GM19193 (cell line): ENCODE results near the gene REG4.

Experiments
- POLR2A ChIP-seq: IDR thresholded peaks from 4 replicates; pipeline ENCODE4 v1.6.1; 2011; ENCODE audit not compliant: insufficient read depth, insufficient read length; ENCODE audit errors: extremely low read depth

REG4 gene

DNA sequence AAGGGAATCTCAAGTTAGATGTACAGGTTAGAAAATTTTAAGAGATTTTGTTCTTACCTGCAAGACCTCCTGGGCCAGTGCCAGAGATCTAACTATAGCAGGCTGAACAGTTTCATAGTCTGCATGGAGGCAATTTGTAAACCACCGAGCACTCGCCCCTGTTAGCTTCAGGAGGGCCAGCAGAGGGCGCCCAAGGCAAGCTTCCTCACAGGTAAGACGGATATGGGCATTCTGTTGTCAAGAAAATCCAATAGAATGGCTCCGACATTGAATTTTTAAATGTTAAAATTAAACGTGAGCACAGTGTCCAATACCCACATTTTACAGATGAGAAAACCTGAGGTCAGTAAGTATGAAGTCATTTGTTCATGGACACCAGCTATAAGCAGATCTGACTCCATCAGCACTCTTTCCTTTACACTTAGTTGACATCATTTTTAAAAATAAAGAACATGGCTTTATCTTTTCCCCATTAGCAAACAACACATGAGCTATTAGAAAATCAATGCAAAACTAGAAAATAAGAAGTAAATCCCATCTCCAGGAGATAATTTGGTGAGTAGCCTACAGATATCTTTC is 2.2 kb downstream of the REG4 start:
- no peak for TF ChIP-seq POLR2A

DNA sequence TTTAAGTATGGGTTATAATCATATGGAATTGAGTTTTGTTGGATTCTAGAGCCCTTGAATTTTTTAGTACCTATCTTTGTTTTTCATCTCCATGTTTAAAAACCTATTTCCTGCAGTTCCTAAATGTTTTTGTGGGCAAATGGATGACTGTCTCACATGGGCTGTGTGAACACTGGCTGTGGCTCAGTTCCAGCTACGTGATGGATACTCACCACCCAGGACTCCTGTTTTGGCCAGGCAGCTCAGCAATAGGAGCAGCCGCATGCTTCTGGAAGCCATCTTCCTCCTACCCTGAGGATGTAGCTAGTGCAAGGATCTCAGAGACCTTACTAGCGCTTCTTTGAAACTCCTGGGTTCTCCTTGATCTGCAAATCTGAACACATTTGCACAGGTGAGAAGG is 2.8 kb downstream of the REG4 start:
- no peak for TF ChIP-seq POLR2A

DNA sequence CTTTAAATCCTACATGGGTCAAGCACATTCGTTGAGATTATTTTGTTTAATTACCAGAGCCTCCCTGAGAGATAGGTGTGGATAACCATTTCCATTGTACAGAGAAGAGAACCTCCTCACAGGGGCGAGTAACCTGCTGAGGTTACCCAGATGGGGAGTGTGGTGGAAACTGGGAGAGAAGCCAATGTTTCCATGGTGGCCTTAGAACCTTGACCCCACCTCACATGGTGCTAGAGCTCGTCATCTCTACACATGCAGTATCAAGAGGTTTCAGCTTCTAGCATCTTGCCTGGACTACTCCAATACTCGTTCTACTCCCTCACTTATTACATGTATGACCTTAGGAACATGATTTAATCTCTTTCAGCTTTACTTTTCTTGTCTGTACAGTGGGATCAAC is 4.8 kb downstream of the REG4 start:
- TF ChIP-seq POLR2A: no peak

DNA sequence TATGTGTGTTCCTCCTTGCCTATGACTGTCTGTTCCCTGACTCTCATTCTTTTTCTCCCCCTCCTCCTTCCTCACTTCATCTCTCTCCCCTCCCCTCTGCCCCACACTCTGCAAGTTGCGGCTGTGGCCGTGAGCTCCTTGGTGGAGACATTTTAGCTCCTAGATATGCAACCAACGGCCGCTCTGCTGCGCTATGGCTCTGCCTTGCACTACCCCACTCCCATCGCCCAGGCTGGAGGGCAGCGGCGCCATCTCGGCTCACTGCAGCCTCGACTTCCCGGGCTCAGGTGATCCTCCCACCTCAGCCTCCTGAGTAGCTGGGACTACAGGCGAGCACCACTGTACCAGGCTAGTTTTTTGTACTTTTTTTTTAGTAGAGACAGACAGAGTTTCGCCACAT is 5.5 kb downstream of the REG4 start:
- no peak for TF ChIP-seq POLR2A

DNA sequence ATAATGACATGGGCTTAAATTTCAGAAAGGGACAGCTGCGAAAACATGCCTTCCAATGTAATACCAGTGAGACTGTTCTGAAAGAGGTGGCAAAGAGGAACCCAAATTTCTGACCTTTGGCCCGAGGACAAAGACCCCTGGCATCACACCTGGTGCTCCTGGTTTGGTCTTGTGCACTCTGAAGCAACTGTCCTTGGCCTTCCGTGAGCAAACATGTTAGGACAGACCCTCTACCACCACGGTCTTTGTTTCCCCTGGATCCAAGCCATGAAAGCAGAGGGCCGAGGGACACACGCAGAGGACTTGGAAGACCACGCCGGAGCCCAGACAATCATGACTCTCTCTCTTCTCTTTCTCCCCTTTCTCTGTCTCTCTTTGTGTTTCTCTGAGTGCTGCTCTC is 6.0 kb downstream of the REG4 start:
- TF ChIP-seq POLR2A: no peak

DNA sequence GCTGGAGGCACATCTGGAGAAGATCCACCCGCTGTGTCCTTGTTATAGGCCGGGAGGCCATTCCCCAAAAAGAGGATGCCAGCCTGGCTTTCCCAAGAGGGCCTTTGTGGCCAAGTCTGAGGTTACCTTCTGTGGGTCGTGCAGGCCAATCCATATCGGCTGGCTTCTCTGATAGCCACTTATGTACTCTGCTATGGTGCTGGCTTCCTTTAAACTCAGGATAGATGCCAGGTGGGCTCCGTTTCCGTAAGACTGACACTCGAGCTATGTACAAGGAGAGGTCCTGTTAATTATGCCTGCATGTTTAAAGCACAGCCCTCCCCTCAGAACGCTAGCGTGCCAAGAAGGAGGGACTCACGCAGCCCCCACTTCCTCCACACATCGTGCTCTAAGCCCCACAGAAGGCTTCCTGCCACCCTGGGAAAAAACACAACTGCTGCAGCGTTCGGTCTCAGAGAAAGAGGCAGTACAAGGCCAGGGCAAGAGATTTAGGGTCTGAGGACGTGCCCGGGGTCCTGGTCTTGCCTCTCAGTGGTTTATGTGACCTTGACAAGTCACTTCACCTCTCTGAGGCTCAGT is 11.6 kb downstream of the REG4 start:
- no peak for TF ChIP-seq POLR2A

DNA sequence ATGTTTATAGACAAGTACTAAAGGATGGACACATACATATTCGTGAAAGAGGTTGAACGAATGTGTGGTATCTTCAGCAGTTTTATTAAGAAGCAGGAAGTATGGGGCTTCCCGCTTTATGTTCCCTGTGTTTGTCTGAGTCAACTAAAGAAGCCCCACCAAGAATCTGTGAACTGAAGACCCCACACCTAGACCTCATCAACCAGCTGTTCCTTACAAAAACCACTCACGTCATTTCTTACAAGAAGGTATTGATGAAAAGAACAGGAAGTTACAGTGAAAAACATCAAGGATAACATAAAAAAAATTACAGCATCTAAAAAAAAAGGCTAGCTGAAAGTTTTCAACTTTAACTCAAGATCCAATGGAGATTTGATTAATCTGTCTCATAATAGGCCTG is 12.3 kb downstream of the REG4 start:
- TF ChIP-seq POLR2A: no peak

DNA sequence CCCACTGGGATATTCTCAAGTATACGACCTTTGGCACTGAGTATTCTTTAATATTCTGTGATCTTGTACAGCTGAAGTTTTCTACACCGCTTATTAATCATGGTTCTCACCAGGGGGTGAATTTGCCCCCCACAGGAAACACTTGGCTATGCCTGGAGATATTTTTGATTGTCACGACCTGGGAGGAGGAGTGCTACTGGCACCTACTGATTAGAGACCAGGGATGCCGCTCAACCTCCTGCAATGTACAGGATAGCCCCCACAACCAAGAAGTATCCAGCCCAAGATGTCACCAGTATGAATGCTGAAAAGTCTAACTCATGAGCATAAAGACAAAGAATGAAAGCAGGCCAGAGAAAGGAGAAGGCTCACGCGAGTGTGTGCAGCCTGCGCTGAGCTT is 13.7 kb downstream of the REG4 start:
- TF ChIP-seq POLR2A: no peak

DNA sequence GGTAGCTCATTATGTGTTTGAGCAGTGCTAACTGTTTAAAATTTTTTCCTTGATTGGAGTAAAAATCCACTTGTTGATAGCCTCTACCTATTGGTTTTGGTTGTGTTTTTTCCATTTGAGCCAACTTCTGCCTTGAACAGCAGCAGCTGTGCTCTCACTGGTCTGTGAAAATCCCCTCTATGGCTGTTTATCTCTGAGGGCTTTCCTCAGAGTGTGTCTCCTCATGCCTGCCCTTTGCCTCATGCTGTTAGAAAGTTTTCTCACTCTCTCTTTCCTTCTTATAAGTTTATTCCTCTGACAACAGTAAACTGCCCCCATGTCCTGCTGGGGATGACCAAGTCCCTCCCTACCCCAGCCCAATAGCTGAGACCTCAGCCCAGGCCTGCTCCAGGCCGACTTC is 14.1 kb downstream of the REG4 start:
- no peak for TF ChIP-seq POLR2A

DNA sequence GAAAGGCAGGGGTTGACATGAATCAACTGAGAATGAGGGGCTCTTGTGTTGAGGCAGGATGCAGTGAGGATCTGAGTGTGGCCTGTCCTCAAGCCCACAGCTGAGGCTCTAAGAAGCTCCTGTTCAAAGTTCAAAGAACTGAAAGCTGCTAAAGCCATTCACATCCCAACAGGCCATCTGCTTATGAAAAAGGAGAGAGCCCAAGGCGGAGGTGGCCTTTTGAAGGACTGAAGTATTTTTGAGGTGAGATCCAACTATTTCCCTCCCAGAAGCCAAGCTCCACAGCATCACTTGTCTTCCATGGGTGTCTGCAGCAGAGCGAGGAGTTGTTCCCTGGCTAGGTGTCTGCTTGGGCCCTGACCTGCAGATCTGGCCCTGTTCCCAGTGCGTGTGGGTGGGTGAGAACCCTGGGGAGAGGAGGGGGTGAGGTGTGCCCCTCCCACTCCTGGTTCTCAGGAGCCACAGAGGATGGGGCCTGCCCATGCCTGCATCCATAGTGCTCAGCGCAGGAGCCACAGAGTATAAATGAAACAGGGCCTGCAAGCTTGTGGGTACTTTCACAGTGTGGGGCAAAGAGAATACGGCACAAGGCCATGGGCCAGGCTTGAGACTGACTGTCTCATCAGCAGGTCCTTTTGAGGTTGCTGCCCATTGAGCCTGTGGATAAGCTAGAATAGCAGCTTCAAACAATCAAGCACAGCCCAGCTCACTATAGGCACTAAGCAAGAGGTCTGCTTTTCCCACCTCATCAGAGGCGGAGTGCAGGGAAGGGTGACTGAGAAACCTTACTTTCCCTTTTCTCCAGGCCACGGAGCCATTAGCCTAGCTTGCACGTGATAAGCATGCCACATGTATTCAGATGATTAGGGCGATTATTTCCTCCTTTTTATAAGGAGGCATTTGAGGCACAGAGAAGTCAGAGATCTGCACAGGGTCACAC is 15.7 kb downstream of the REG4 start:
- no peak for TF ChIP-seq POLR2A

DNA sequence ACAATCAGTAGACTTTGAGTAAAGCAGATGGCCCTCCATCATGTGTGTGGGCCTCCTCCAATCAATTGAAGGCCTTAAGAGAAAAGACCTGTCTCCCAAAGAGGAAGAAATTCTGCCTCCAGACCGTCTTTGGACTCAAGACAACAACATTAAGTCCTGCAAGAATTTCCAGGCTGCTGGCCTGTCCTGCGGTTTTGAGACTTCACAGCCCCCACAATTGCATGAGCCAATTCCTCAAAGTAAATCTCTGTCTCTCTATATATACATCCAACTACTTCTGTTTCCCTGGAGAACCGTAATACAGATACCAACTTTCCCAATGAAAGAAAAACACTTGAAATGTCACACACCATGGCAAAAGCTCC is 16.4 kb downstream of the REG4 start:
- TF ChIP-seq POLR2A: no peak

DNA sequence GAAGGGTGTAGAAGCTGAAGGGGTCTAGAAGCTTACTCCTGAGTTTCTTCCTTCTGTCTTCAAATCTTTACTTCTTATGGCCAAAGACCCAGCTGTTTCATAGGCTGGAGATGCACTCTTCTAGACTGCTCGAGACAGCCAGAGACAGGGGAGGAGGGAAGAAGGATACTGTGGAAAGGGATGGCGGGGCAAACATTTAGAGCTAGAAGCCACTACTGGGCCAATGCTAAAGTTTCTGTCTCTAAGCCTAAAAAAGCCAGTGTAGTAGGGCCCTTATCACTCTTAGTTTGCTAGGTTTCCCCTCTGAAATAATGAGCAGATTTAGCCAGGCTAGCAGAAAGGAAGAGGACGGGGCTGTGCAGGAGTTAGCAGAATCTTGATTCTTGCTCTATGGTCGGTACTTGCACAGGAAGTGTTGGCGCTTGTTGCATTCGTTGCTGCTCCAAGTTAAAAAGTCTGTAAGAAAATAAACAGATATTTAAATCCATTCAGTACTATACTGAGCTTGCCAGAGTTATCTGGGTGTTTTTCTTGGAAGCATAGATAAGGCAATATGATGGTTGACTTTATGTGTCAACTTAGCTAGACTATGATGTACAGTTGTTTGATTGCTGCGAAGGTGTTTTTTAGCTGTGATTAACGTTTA is 16.9 kb downstream of the REG4 start:
- TF ChIP-seq POLR2A: no peak

DNA sequence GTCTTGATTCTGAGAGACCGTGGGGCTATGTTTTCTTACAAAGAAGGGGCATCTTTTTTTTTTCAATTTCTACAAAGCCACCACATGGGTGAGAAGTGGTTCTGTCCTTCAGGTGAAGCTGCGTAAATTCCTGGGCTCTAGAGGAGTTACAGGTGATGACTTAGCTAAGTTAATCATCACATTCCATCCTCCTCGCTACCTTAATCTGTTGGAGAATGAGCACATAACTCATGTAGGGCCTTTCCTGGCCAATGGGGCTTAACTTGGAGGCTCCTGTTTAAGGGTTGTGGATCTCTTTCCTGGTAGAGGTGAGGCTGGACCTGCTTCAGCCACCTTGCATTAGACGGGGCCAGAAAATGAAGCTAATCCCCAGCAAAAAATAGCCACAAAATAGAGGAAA is 19.9 kb downstream of the REG4 start:
- TF ChIP-seq POLR2A: no peak

DNA sequence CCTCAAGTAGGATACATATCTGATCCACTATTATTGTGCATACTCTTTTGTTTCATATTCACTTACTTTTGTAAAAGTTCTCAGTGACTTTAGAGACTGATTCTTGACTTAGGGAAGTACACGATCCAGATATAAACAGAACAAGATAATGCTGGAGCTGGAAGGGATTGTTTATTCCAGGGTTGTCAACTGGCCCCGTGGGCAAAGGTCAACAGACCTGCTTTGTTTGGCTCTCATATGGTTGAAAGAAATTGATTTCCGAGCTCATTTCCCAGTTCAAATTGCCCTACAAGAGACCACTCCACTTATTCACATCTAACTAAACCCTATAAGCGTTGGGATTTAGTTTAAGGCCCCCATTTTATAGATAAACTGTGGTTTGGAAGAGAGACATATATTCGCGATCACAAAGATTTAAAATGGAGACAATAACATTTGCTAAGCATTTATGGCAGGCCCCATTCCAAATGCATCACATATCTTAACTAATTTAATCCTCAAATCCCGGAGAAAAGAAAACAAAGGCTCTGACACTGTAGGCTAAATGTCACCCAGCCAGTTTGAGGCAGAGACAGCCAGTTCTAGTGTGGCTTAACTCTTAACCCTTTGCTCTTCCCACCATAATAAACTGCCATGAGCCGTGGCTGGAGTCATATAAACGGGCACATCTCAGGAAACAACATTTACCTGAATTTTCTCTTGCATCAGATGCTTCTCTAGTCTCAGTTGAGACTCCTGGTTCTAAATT is 20.6 kb downstream of the REG4 start:
- no peak for TF ChIP-seq POLR2A

DNA sequence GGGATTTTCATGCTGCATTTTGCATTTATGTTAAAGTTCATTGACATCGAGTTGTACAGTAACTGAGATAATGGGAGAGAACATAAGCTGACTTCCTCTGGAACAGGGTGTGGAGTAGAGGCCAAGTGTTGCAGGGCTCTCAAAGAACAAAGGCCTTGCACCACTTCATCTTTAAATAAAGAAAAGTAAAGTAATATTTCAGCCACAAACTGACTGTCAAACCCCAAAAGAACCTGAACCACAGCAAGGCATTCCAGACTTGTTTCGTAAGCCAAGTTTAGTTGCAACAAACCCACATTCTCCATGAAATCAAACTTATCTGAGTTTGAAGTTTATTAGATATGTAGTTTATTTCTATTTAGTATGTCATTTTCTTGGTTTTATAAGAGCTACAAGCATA is 23.5 kb downstream of the REG4 start:
- no peak for TF ChIP-seq POLR2A
